Tracheal epithelial cell (primary cell): ENCODE measurements around the gene ZDHHC21. TPM values are rescaled to one million over a fixed set of nuclear protein-coding genes. Genes with fewer than 3 reads are reported as not detected.

ENCODE experiments used
- total RNA-seq: library from RNA; depleted of rRNA; stranded (reverse); fragments of >200 nt; gene quantifications from 2 replicates; pipeline ENCODE4 v1.2.1, GENCODE V29; 2014

ZDHHC21 gene
- 5.8 and 7.0 TPM in 2 replicates for total RNA-seq

GRCh38 chr9:14693251-14693861 lies at the start of gene ZDHHC21:
ZDHHC21 (minus strand) TSS chr9:14693432; CDS start chr9:14674340, 19,092 bp downstream.

DNA sequence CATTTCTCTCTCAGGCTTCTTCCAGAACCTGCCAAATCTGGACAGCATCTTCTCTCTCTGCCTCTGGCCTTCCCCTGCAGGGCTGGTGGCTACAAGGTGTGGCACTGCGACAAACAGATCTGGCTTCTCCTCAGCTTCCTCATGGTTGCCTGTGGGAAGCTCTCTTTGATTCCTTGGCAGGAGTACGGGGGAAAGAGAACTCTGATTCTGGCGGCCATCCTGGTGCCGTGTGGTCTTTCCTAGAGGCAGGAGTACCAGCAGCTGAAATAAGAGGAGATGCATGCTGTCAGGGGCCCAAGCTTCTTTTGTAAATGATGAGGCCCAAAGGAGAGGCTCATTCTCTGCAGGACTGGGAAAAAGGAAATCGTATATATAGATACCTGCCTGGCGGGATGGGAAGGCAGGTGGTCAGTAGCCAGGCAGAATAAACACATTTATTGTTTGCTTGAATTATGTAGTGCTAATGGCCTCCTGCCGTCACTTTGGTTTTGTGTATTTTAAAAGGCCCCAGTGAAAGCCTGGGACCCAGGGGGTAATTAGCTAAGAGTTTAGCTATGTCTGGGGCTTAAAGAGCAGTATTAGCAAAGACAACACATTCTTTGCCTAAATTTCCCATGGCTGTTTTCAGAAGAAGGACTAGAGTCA lies 29.3 kb upstream of the ZDHHC21 start, which contains the start of gene CER1:
CER1 (minus strand) TSS at position 343 of the 645 bp plus-strand sequence; CDS start at position 282, 61 bp downstream.

Other genes with a start within 250 kb of the ZDHHC21 start
- gene CER1, start 29.3 kb upstream of the ZDHHC21 start, total RNA-seq = not detected in 2 replicates
- not detected in 2 replicates for gene FREM1, start 217.0 kb upstream of the ZDHHC21 start, total RNA-seq